ENCODE data around the gene APOBR. TPM values are rescaled to one million over a fixed set of nuclear protein-coding genes. Genes with fewer than 3 reads are reported as not detected.

The APOBR gene
- total and polyA plus RNA-seq, 10 of the 15 experiments (the other 5 are each of a cell fraction or from before 2014, with no cell fraction given), result 0.04 to 2.5 (median 0.54) TPM; not detected in 1

GRCh38 chr16:28491230-28491969, 3.0 kb upstream of the APOBR start (continued):
- peak in 2 of 3 experiments; percentile 21 to 41; a peak in 3 of 6 replicates for TF ChIP-seq CTCF (IDR thresholded peaks at IDR 0.05 in 2 of 3, conservative IDR thresholded peaks at IDR 0.05 in 1 of 3; ENCODE audit: control insufficient read depth in 2 of 3, extremely low read depth in 1 of 3, insufficient read depth in 1 of 3, low read depth in 3 of 3, low read length in 3 of 3)
- no peak for TF ChIP-seq POLR2A (IDR thresholded peaks at IDR 0.05; ENCODE audit: low read depth, low read length)
- no peak for TF ChIP-seq BRCA1 (IDR thresholded peaks at IDR 0.05; ENCODE audit: low read depth, low read length)
- TF ChIP-seq SMC3 (IDR thresholded peaks at IDR 0.05; ENCODE audit: borderline replicate concordance, low read length), result peak; percentile 21
- 0 out of 2 replicates have a peak, but pooled peaks have one; percentile 69 for TF ChIP-seq LARP7 (IDR thresholded peaks at IDR 0.05)

GRCh38 chr16:28491970-28492474, 2.4 kb upstream of the APOBR start, which contains the start of gene CLN3:
Gene CLN3, minus strand, starts transcription at chr16:28492074. Its CDS starts 315 bp downstream, at chr16:28491759.
- BruUV-seq (replicated peaks), result no TSS peak
- peaks cover 38% of the 10 kb centered on the region for H3K4me1 ChIP-seq (ENCODE audit: control insufficient read depth, insufficient read depth, low read length)
- DNase-seq (ENCODE audit: low read depth, low spot score) (peak; percentile 89), FAIRE-seq (peak; percentile 93), ATAC-seq (peak; percentile 87)
- in situ Hi-C loops (cut with MboI), result no loop called here
- H3K27ac ChIP-seq (ENCODE audit: control insufficient read depth, insufficient read depth), result peak within 1 kb of the TSS; percentile 97
- peak within 1 kb of the TSS; percentile 78 for H3K4me2 ChIP-seq (ENCODE audit: control insufficient read depth, insufficient read depth)
- intact Hi-C loops (cut with micrococcal nuclease; ENCODE audit: unreplicated experiment), result loop anchor here (5.0 to 10.0 kb wide), 2 partner anchors 60 to 433 kb away; partner anchors contain the start of genes RABEP2 and SGF29
- peak within 1 kb of the TSS; percentile 86 for H3K9ac ChIP-seq (ENCODE audit: control insufficient read depth, insufficient read depth, low read length)
- peaks cover 0 to 2% of the 10 kb centered on the region in 2 experiments; a peak in 1 of 4 replicates for H3K36me3 ChIP-seq (ENCODE audit: control insufficient read depth in 2 of 2, insufficient read depth in 2 of 2, low read length in 1 of 2)
- SMC1A ChIA-PET (ENCODE audit: uncharacterized antibody, unreplicated experiment), result interaction anchor here (0.9 to 1.0 kb wide), 2 partner anchors 18 to 63 kb away, joined by 3 read pairs; no protein-coding TSS in a partner anchor
- peak within 1 kb of the TSS; percentile 91 for H3K4me3 ChIP-seq
- CTCF ChIA-PET, result interaction anchor here (1.1 kb wide), 1 partner anchor 20 kb away, joined by 5 read pairs; the partner anchor contains the start of gene NPIPB7
- POLR2A ChIA-PET, result interaction anchor here (0.6 to 1.5 kb wide), 6 partner anchors 21 to 771 kb away, joined by 3 to 8 read pairs (median 4); partner anchors contain the start of gene SGF29
- WGBS (ENCODE audit: insufficient coverage, insufficient replicate concordance, low lambda C conversion rate, missing lambda C conversion rate), result 1% methylated on average over 20 of the region's 21 CpGs
- H2AFZ ChIP-seq (ENCODE audit: control insufficient read depth, low read depth, low read length), result peak within 1 kb of the TSS; percentile 95
- H3K9me3 ChIP-seq (replicated peaks; ENCODE audit: control insufficient read depth, insufficient read depth, low read length), result no peaks in the 10 kb centered on the region
- RAD21 ChIA-PET (ENCODE audit: unreplicated experiment), result interaction anchor here (0.6 to 1.8 kb wide), 4 partner anchors 12 to 1503 kb away, joined by 3 to 4 read pairs (median 4); partner anchors contain the start of gene SGF29
- no peaks in the 10 kb centered on the region for H3K27me3 ChIP-seq (replicated peaks in 1 of 2; ENCODE audit: control insufficient read depth in 2 of 2, insufficient read depth in 2 of 2, low read length in 1 of 2)
- H3K79me2 ChIP-seq (ENCODE audit: control insufficient read depth, insufficient read depth, low read length), result peaks cover 6% of the 10 kb centered on the region
- no peaks in the 10 kb centered on the region for H4K20me1 ChIP-seq (ENCODE audit: control insufficient read depth, insufficient read depth)
- TF ChIP-seq ETV6 (conservative IDR thresholded peaks at IDR 0.05 in 1 of 2, IDR thresholded peaks at IDR 0.05 in 1 of 2; ENCODE audit: borderline replicate concordance in 1 of 2, low read depth in 1 of 2) (peak in 1 of 2 experiments; percentile 30; a peak in 1 of 4 replicates), KAT2A (conservative IDR thresholded peaks at IDR 0.05; ENCODE audit: control insufficient read depth, low read depth, low read length) (no peak), RCOR1 (conservative IDR thresholded peaks at IDR 0.05; ENCODE audit: low read depth, low read length) (0 out of 2 replicates have a peak, but pooled peaks have one; percentile 20), CHD1 (IDR thresholded peaks at IDR 0.05; ENCODE audit: low read depth, low read length) (no peak), BCL11A (IDR thresholded peaks at IDR 0.05; ENCODE audit: low read depth, low read length) (no peak), MXI1 (IDR thresholded peaks at IDR 0.05; ENCODE audit: low read depth, low read length) (peak; percentile 72; the same call in 1 of the 2 replicates), PAX5 (IDR thresholded peaks at IDR 0.05; ENCODE audit: borderline replicate concordance, low read depth, low read length) (0 out of 2 replicates have a peak, but pooled peaks have one; percentile 20), FOXM1 (IDR thresholded peaks at IDR 0.05; ENCODE audit: low read depth, low read length) (no peak), NKRF (conservative IDR thresholded peaks at IDR 0.05) (peak; percentile 48; the same call in 1 of the 2 replicates), RELA (IDR thresholded peaks at IDR 0.05; ENCODE audit: borderline replicate concordance, partially characterized antibody) (peak; percentile 97), NFIC (IDR thresholded peaks at IDR 0.05; ENCODE audit: low read depth, low read length) (peak; percentile 83)

Measured in GM12878 (cell line).